Lung (tissue), 12 donors: ENCODE data around the gene CDYL. TPM values are rescaled to one million over a fixed set of nuclear protein-coding genes. Genes with fewer than 3 reads are reported as not detected.

Experiments
- ATAC-seq: fragments of 200-7000 bp; cut with Tn5 transposase; one replicate; pipeline ENCODE4 v1.9.1; 2020; ENCODE audit warnings: moderate number of reproducible peaks; ENCODE audit not compliant: insufficient read depth, low FRiP score
- DNase-seq, 3 donors: peaks; one replicate each; pipeline ENCODE4 v3.0.0-alpha.2; 2013 to 2017
- H3K27ac ChIP-seq, 2 donors: one replicate each; pipeline ENCODE4 v1.5.1; 2013; ENCODE audit warnings: mild to moderate bottlenecking in 2 of 2, moderate library complexity in 2 of 2, control low read depth in 1 of 2, inconsistent platforms in 1 of 2, low read depth in 1 of 2, low read length in 1 of 2
- H3K27me3 ChIP-seq, 3 donors: one replicate each; pipeline ENCODE4 v1.5.1; 2013; ENCODE audit warnings: low read length in 2 of 3; ENCODE audit not compliant: control insufficient read depth in 3 of 3, insufficient read depth in 3 of 3
- H3K36me3 ChIP-seq, 4 donors: one replicate each; pipeline ENCODE4 v1.5.1; 2013; ENCODE audit warnings: low read length in 4 of 4, mild to moderate bottlenecking in 1 of 4, moderate library complexity in 1 of 4; ENCODE audit not compliant: control insufficient read depth in 4 of 4, insufficient read depth in 4 of 4
- H3K4me1 ChIP-seq, 5 donors: one replicate each; pipeline ENCODE4 v1.5.1; 2013; ENCODE audit warnings: low read length in 5 of 5, mild to moderate bottlenecking in 2 of 5, moderate library complexity in 1 of 5; ENCODE audit not compliant: control insufficient read depth in 5 of 5, insufficient read depth in 5 of 5
- H3K4me3 ChIP-seq: one replicate; pipeline ENCODE4 v1.5.1; 2013; ENCODE audit warnings: mild to moderate bottlenecking, control low read depth, moderate library complexity
- H3K9ac ChIP-seq, 2 donors: one replicate each; pipeline ENCODE4 v1.5.1; 2013; ENCODE audit warnings: low read length in 2 of 2, control low read depth in 1 of 2; ENCODE audit not compliant: insufficient read depth in 1 of 2
- H3K9me3 ChIP-seq, 4 donors: one replicate each; pipeline ENCODE4 v1.5.1; 2013; ENCODE audit warnings: low read length in 3 of 4, mild to moderate bottlenecking in 1 of 4, moderate library complexity in 1 of 4; ENCODE audit not compliant: control insufficient read depth in 4 of 4, insufficient read depth in 3 of 4
- WGBS, 2 donors: extraction: QIAGEN DNeasy Blood & Tissue Kit; methylation state at CpG; one replicate each; pipeline ENCODE4 v1.1.7; 2013; 5-methylcytosine and 5-hydroxymethylcytosine counted together
- polyA plus RNA-seq, 2 donors: library from polyadenylated mRNA; stranded (reverse); fragments of 200-250 nt; gene quantifications; one replicate each; pipeline ENCODE4 v1.2.1, GENCODE V29; 2013
- total RNA-seq, 2 donors: library from RNA; depleted of rRNA in 1 of 2; stranded (reverse); fragments of >200 nt in 1 of 2; gene quantifications; one replicate each; pipeline ENCODE4 v1.2.1, GENCODE V29; 2014 to 2021
- TF ChIP-seq, protein P1 (sequence below): IDR thresholded peaks from 2 replicates; pipeline ENCODE4 v1.5.1; 2012; ENCODE audit warnings: mild to moderate bottlenecking; ENCODE audit errors: control extremely low read depth, extremely low read depth
- donor health status: control.
- donor health status: control.
- donor health status: Bipolar disorder and iron deficiency.
- donor health status: healthy.
- donor health status: DM: yes; HTN: yes; CAD: no.

Gene CDYL
- total and polyA plus RNA-seq, 4 donors: 5.8 to 51.6 (median 20.9) TPM

DNA sequence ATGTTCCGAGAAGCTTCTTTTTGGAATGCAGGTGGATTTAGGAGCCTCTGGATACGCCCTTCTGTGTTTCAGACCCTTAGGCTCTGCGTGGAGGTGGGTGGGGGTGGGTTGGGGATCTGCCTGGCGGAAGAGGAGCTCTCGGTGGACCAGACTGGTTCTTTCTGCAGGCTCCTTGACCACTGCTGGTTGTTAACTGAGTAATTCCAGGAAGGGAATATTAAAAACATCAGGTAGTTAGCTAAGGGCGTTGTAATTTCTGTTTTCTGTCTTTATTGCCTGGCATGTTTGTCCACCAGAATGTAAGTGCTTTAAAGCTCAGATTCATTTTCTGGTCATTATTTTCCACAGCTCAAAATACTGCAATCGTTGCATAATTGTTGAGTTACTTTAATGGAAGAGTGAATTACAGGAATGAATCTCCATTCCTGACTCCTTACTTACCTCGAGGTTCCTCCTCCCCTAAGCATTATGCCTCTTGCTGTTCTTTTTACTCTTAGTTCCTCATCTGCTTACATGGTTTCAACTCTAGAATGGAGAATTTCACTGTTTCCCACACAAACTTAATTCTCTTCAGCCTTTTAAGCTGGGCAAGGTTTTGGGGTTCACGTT is 5.9 kb downstream of the CDYL start:
- Histone ChIP-seq H3K9me3 (peaks cover 0 to 3% (median 0%) of the 10 kb centered on the region in 4 donors), H3K27me3 (no peaks in the 10 kb centered on the region), H3K27ac (no peak overlapping the region), H3K9ac (no peak overlapping the region), H3K4me1 (peaks cover 0 to 19% (median 7%) of the 10 kb centered on the region in 5 donors), H3K4me3 (no peak overlapping the region), H3K36me3 (no peaks in the 10 kb centered on the region)
- 78 to 85% methylated on average over 9 of the region's 9 CpGs for WGBS, 2 donors
- no peak for ATAC-seq
- DNase-seq: no peak
- TF ChIP-seq, protein P1, sequence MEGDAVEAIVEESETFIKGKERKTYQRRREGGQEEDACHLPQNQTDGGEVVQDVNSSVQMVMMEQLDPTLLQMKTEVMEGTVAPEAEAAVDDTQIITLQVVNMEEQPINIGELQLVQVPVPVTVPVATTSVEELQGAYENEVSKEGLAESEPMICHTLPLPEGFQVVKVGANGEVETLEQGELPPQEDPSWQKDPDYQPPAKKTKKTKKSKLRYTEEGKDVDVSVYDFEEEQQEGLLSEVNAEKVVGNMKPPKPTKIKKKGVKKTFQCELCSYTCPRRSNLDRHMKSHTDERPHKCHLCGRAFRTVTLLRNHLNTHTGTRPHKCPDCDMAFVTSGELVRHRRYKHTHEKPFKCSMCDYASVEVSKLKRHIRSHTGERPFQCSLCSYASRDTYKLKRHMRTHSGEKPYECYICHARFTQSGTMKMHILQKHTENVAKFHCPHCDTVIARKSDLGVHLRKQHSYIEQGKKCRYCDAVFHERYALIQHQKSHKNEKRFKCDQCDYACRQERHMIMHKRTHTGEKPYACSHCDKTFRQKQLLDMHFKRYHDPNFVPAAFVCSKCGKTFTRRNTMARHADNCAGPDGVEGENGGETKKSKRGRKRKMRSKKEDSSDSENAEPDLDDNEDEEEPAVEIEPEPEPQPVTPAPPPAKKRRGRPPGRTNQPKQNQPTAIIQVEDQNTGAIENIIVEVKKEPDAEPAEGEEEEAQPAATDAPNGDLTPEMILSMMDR: no peak

DNA sequence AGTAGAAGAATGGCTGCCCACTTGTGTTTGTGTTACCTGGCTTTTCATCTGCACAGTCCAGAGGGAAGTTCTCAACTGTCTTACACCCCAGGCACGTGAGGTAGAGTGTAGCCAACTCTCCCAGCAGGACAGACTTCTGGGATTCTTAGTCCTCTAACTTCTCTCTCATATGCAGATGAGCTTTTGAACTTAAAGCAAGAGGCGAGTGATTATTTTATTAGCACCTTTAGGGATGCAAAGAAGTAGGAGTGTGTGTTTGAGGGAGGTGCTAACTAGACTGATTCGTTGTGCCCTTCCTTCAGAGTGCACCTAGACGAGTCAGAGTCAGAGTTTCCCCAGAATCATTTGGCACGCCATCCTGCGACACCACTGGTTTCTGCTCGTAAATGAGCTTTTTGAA is 10.8 kb downstream of the CDYL start:
- TF ChIP-seq, protein P1: no peak

GRCh38 chr6:4788482-4788881 is 12.3 kb downstream of the CDYL start:
- TF ChIP-seq, protein P1: no peak
- 86 to 88% methylated on average over 6 of the region's 6 CpGs for WGBS, 2 donors
- DNase-seq (no peak), ATAC-seq (no peak)
- Histone ChIP-seq H3K27me3 (no peaks in the 10 kb centered on the region), H3K27ac (no peak overlapping the region), H3K9me3 (no peaks in the 10 kb centered on the region), H3K4me3 (no peak overlapping the region), H3K9ac (no peak overlapping the region), H3K4me1 (peaks cover 0 to 10% (median 4%) of the 10 kb centered on the region in 5 donors), H3K36me3 (no peaks in the 10 kb centered on the region)

More for the DNA sequence above, 10.8 kb downstream of the CDYL start:
- DNase-seq: no peak
- Histone ChIP-seq H3K27me3 (no peaks in the 10 kb centered on the region), H3K4me1 (peaks cover 0 to 10% (median 4%) of the 10 kb centered on the region in 5 donors), H3K27ac (no peak overlapping the region), H3K36me3 (no peaks in the 10 kb centered on the region), H3K9ac (no peak overlapping the region), H3K9me3 (no peaks in the 10 kb centered on the region), H3K4me3 (no peak overlapping the region)
- 89 to 90% methylated on average over 7 of the region's 7 CpGs for WGBS, 2 donors
- no peak for ATAC-seq
